Skeletal muscle satellite cell (primary cell): Measurements from ENCODE around the gene APBA3.

Experiments used
- H3K27me3 ChIP-seq: 2 replicates; pipeline ENCODE4 v1.7.0; 2013; ENCODE audit warnings: low read length; ENCODE audit not compliant: control insufficient read depth, insufficient read depth
- H3K36me3 ChIP-seq: 2 replicates; pipeline ENCODE4 v1.7.0; 2013; ENCODE audit warnings: mild to moderate bottlenecking, control low read depth, low read length; ENCODE audit not compliant: insufficient read depth
- H3K4me1 ChIP-seq: 2 replicates; pipeline ENCODE4 v1.7.0; 2013; ENCODE audit warnings: low read length; ENCODE audit not compliant: control insufficient read depth, insufficient read depth
- H3K4me2 ChIP-seq: 2 replicates; pipeline ENCODE4 v1.7.0; 2013; ENCODE audit warnings: mild to moderate bottlenecking, low read length
- H3K4me3 ChIP-seq: 2 replicates; pipeline ENCODE4 v1.7.0; 2013; ENCODE audit warnings: low read length
- H3K9ac ChIP-seq: 2 replicates; pipeline ENCODE4 v1.7.0; 2013; ENCODE audit warnings: mild to moderate bottlenecking, low read depth, low read length, moderate library complexity
- H3K9me3 ChIP-seq: replicated peaks from 2 replicates; pipeline ENCODE4 v1.7.0; 2013; ENCODE audit warnings: mild to moderate bottlenecking, control low read depth, low read length

Gene APBA3

DNA sequence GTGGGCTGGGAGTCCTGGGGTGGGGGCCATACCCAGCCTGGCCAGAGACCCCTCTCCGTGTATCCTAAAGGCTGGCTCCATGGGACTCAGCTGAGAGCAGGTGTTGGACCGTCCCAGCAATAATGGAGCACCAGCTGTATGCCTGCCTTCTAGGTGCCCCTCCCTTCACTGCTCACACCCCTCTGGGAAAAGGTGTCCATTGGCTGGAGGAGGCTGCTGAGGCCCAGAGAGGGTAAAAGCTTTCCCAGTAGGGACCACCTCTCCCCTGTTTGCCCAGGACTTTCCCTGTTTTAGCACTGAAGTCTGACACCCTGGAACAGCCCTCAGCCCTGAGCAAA is 13.9 kb upstream of the APBA3 start:
- no peak overlapping the region for H3K9ac ChIP-seq
- no peak overlapping the region for H3K4me2 ChIP-seq

GRCh38 chr19:3774621-3775373 is 13.3 kb upstream of the APBA3 start:
- Histone ChIP-seq H3K9ac (no peak overlapping the region), H3K4me2 (no peak overlapping the region), H3K4me1 (no peaks in the 10 kb centered on the region), H3K9me3 (no peaks in the 10 kb centered on the region), H3K4me3 (no peak overlapping the region), H3K36me3 (no peaks in the 10 kb centered on the region), H3K27me3 (peaks cover 11% of the 10 kb centered on the region)

More for the DNA sequence above, 13.9 kb upstream of the APBA3 start:
- Histone ChIP-seq H3K36me3 (no peaks in the 10 kb centered on the region), H3K4me3 (no peak overlapping the region), H3K9me3 (no peaks in the 10 kb centered on the region), H3K27me3 (peaks cover 11% of the 10 kb centered on the region), H3K4me1 (no peaks in the 10 kb centered on the region)

DNA sequence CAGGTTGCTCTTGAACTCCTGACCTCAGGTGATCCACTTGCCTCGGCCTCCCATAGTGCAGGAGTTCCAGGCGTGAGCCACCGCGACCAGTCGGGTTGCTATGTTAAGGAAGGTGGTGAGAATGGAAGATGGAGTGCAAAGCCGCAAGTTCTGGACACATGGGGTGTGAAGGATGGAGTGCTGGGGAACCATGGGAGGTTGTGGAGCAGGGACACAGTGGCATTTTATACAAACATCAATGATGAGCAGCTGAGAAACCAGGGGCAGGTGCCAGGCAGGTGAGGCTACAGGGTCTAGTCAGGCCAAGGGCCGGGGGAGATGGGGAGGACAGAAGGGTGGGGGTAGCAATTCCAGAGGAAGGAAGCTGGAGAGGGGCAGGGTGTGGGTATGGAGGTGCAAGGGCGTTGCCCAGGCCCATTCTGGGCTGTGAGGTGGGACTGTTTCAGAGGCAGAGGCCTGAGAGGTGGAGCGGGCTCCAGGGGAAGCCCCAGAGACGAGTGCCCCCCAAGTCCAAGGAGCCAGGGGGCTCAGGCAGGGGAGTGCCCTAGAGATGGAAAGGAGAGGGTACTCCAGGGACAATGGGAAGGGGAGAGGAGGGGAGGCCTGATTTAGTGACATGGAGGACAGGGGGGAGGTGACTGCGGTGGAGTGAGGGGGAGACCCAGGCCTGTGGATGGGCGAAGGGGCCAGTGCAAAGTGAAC is 12.5 kb upstream of the APBA3 start:
- H3K4me3 ChIP-seq, result no peak overlapping the region
- no peak overlapping the region for H3K9ac ChIP-seq
- H3K9me3 ChIP-seq, result no peaks in the 10 kb centered on the region
- no peaks in the 10 kb centered on the region for H3K4me1 ChIP-seq
- no peak overlapping the region for H3K4me2 ChIP-seq
- peaks cover 11% of the 10 kb centered on the region for H3K27me3 ChIP-seq
- no peaks in the 10 kb centered on the region for H3K36me3 ChIP-seq

GRCh38 chr19:3771906-3772455 is 10.5 kb upstream of the APBA3 start, which contains the start of gene RAX2:
TSS of gene RAX2 (minus strand) at chr19:3772228. CDS start at chr19:3771742, 486 bp downstream.
- H3K27me3 ChIP-seq, result peaks cover 11% of the 10 kb centered on the region
- peaks cover 9% of the 10 kb centered on the region for H3K36me3 ChIP-seq
- no peak within 1 kb of the TSS for H3K4me3 ChIP-seq
- H3K9ac ChIP-seq, result no peak within 1 kb of the TSS
- no peaks in the 10 kb centered on the region for H3K9me3 ChIP-seq
- H3K4me1 ChIP-seq, result no peaks in the 10 kb centered on the region
- H3K4me2 ChIP-seq, result no peak within 1 kb of the TSS

- no peaks in the 10 kb centered on the region for H3K9me3 ChIP-seq
- H3K36me3 ChIP-seq, result peaks cover 16% of the 10 kb centered on the region
- peaks cover 11% of the 10 kb centered on the region for H3K27me3 ChIP-seq
- H3K4me2 ChIP-seq, result no peak overlapping the region
- H3K4me3 ChIP-seq, result no peak overlapping the region
- H3K4me1 ChIP-seq, result no peaks in the 10 kb centered on the region
- no peak overlapping the region for H3K9ac ChIP-seq
Observed at GRCh38 chr19:3771000-3771905, 9.8 kb upstream of the APBA3 start.

GRCh38 chr19:3770136-3770999 is 8.9 kb upstream of the APBA3 start:
- no peak overlapping the region for H3K9ac ChIP-seq
- no peak overlapping the region for H3K4me3 ChIP-seq
- peaks cover 11% of the 10 kb centered on the region for H3K27me3 ChIP-seq
- no peak overlapping the region for H3K4me2 ChIP-seq
- no peaks in the 10 kb centered on the region for H3K9me3 ChIP-seq
- H3K4me1 ChIP-seq, result no peaks in the 10 kb centered on the region
- peaks cover 17% of the 10 kb centered on the region for H3K36me3 ChIP-seq

DNA sequence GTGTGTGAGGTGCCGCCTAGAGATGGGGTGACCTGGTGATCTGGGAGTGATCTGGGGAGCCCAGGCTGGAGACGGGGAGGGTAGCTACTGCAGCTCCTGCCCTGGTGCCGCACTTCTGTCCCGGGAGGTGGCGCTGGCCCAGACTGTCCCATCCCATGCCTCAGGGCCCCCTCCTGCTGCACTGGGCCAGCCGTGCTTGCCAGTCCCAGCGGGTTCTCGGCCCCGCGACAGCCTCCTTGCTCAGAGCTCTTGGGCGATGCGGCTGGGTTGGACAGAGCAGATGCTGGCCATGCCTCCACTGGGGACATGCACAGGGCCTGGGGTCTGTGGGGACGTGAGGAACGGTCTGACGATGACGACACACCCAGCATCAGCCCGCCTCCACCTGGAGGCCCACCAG is 8.0 kb upstream of the APBA3 start:
- Histone ChIP-seq H3K9me3 (no peaks in the 10 kb centered on the region), H3K4me1 (no peaks in the 10 kb centered on the region), H3K36me3 (peaks cover 22% of the 10 kb centered on the region), H3K4me2 (no peak overlapping the region), H3K27me3 (peaks cover 8% of the 10 kb centered on the region), H3K9ac (no peak overlapping the region), H3K4me3 (no peak overlapping the region)

DNA sequence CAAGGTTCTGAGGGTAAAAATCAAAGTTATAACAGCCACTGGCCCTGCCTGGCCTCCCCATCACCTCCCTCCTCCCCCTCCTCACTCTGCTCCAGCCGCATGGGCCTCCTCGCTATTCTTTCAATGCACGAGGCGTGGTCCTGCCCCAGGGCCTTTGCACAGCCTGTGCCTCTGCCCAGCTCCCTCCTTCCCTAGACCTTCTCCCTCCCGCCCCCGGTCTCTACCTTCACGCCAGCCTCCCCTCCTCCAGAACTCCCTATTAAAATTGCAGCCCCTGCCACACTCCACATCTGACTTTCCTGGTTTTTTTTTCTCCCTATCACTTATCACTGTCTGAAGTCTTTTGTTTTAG is 7.2 kb upstream of the APBA3 start:
- H3K36me3 ChIP-seq, result peaks cover 22% of the 10 kb centered on the region

GRCh38 chr19:3768015-3768747 is 6.7 kb upstream of the APBA3 start:
- Histone ChIP-seq H3K4me2 (no peak overlapping the region), H3K27me3 (no peaks in the 10 kb centered on the region), H3K4me1 (peaks cover 4% of the 10 kb centered on the region), H3K9me3 (no peaks in the 10 kb centered on the region), H3K36me3 (peaks cover 22% of the 10 kb centered on the region), H3K9ac (no peak overlapping the region), H3K4me3 (no peak overlapping the region)

More for the DNA sequence above, 7.2 kb upstream of the APBA3 start:
- H3K4me1 ChIP-seq, result no peaks in the 10 kb centered on the region
- peaks cover under 1% of the 10 kb centered on the region for H3K27me3 ChIP-seq
- H3K4me2 ChIP-seq, result no peak overlapping the region
- H3K4me3 ChIP-seq, result no peak overlapping the region
- H3K9ac ChIP-seq, result no peak overlapping the region
- H3K9me3 ChIP-seq, result no peaks in the 10 kb centered on the region

GRCh38 chr19:3767050-3767449 is 5.6 kb upstream of the APBA3 start:
- H3K9me3 ChIP-seq, result no peaks in the 10 kb centered on the region
- peaks cover 22% of the 10 kb centered on the region for H3K36me3 ChIP-seq
- no peaks in the 10 kb centered on the region for H3K27me3 ChIP-seq
- H3K4me3 ChIP-seq, result no peak overlapping the region
- H3K9ac ChIP-seq, result no peak overlapping the region
- H3K4me2 ChIP-seq, result no peak overlapping the region
- H3K4me1 ChIP-seq, result peaks cover 6% of the 10 kb centered on the region
